Liver (tissue), 3 donors: ENCODE data around the gene ATG2A.

Source experiments
- EGR1 ChIP-seq, 2 donors: IDR thresholded peaks; 2 replicates each; pipeline ENCODE4 v1.6.1; 2016 to 2018; ENCODE audit warnings: antibody characterized with exemption in 2 of 2, low read depth in 2 of 2
- FOXA1 ChIP-seq: IDR thresholded peaks from 2 replicates; pipeline ENCODE4 v1.6.1; 2016; ENCODE audit warnings: antibody characterized with exemption
- GABPA ChIP-seq, 2 donors: IDR thresholded peaks in 1 of 2; conservative IDR thresholded peaks in 1 of 2; 2 replicates each; pipeline ENCODE4 v1.6.1; 2016; ENCODE audit warnings: antibody characterized with exemption in 2 of 2, mild to moderate bottlenecking in 1 of 2, moderate library complexity in 1 of 2
- HNF4G ChIP-seq: IDR thresholded peaks from 2 replicates; pipeline ENCODE4 v1.6.1; 2016; ENCODE audit warnings: antibody characterized with exemption
- JUND ChIP-seq, 2 donors: IDR thresholded peaks; 2 replicates each; pipeline ENCODE4 v1.6.1; 2016; ENCODE audit warnings: antibody characterized with exemption in 2 of 2
- RAD21 ChIP-seq, 2 donors: IDR thresholded peaks; 2 replicates each; pipeline ENCODE4 v1.6.1; 2016; ENCODE audit warnings: antibody characterized with exemption in 2 of 2, mild to moderate bottlenecking in 2 of 2
- SP1 ChIP-seq: IDR thresholded peaks from 2 replicates; pipeline ENCODE4 v1.6.1; 2018; ENCODE audit warnings: antibody characterized with exemption, mild to moderate bottlenecking
- TAF1 ChIP-seq: conservative IDR thresholded peaks from 2 replicates; pipeline ENCODE4 v1.6.1; 2016; ENCODE audit warnings: antibody characterized with exemption, mild to moderate bottlenecking
- YY1 ChIP-seq: IDR thresholded peaks from 2 replicates; pipeline ENCODE4 v1.6.1; 2016; ENCODE audit warnings: antibody characterized with exemption, mild to moderate bottlenecking
- TF ChIP-seq, protein P1 (sequence below): IDR thresholded peaks from 2 replicates; pipeline ENCODE4 v1.6.1; 2016; ENCODE audit warnings: antibody characterized with exemption
- TF ChIP-seq, protein P2 (sequence below): fragments of 150-350 bp; IDR thresholded peaks from 2 replicates; pipeline ENCODE4 v1.5.1; 2017; ENCODE audit warnings: improper control_type of control experiment, low read depth, low read length; ENCODE audit not compliant: missing input control
- TF ChIP-seq, protein P3 (sequence below): IDR thresholded peaks from 2 replicates; pipeline ENCODE4 v1.6.1; 2016; ENCODE audit warnings: antibody characterized with exemption
- TF ChIP-seq, protein P4 (sequence below): IDR thresholded peaks from 2 replicates; pipeline ENCODE4 v1.6.1; 2016; ENCODE audit warnings: antibody characterized with exemption, mild to moderate bottlenecking
- donor health status: healthy.
- donor health status: healthy.

DNA sequence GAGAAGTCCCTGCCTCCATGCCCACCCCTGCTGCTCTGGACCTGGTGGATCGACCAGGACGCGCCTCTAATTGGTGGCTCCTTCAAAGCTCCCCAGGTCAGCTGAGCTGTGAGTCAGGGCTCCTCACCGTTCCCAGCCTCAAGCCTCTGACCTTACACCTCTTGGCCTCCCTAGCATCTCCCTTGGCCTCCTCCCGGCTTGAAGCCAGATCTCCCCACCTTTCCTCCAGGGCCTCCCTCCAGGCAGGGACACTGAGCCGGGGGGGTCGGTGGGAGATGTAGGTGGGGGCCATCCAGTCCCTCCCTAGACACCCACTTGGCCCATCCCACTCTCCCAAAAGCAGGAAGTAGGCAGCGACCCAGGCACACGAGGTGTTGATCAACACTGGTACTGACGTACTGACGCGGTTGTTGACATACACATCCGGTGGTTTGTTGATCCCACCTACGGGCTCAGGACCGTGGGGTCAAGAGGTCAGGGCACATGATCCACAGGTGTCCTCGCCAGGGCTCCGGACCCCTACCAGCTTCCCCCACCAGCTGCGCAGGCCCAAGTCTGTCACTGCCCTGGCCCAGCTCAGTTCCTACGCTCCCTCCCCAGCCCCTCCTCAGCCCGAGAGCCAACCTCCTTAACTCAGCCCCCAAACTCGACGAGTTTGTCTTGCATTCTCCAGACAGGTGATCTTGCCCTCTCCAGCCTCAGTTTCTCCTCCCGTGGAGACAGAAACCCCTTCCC is 802 bp downstream of the ATG2A start:
- TF ChIP-seq, protein P1, sequence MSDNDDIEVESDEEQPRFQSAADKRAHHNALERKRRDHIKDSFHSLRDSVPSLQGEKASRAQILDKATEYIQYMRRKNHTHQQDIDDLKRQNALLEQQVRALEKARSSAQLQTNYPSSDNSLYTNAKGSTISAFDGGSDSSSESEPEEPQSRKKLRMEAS = no peak
- TF ChIP-seq, protein P2, sequence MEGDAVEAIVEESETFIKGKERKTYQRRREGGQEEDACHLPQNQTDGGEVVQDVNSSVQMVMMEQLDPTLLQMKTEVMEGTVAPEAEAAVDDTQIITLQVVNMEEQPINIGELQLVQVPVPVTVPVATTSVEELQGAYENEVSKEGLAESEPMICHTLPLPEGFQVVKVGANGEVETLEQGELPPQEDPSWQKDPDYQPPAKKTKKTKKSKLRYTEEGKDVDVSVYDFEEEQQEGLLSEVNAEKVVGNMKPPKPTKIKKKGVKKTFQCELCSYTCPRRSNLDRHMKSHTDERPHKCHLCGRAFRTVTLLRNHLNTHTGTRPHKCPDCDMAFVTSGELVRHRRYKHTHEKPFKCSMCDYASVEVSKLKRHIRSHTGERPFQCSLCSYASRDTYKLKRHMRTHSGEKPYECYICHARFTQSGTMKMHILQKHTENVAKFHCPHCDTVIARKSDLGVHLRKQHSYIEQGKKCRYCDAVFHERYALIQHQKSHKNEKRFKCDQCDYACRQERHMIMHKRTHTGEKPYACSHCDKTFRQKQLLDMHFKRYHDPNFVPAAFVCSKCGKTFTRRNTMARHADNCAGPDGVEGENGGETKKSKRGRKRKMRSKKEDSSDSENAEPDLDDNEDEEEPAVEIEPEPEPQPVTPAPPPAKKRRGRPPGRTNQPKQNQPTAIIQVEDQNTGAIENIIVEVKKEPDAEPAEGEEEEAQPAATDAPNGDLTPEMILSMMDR = no peak
- TF ChIP-seq TAF1 = no peak
- TF ChIP-seq YY1 = no peak
- TF ChIP-seq RAD21 (IDR thresholded peaks at IDR 0.05) = no peak
- TF ChIP-seq, protein P3, sequence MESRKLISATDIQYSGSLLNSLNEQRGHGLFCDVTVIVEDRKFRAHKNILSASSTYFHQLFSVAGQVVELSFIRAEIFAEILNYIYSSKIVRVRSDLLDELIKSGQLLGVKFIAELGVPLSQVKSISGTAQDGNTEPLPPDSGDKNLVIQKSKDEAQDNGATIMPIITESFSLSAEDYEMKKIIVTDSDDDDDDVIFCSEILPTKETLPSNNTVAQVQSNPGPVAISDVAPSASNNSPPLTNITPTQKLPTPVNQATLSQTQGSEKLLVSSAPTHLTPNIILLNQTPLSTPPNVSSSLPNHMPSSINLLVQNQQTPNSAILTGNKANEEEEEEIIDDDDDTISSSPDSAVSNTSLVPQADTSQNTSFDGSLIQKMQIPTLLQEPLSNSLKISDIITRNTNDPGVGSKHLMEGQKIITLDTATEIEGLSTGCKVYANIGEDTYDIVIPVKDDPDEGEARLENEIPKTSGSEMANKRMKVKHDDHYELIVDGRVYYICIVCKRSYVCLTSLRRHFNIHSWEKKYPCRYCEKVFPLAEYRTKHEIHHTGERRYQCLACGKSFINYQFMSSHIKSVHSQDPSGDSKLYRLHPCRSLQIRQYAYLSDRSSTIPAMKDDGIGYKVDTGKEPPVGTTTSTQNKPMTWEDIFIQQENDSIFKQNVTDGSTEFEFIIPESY = no peak
- TF ChIP-seq, protein P4, sequence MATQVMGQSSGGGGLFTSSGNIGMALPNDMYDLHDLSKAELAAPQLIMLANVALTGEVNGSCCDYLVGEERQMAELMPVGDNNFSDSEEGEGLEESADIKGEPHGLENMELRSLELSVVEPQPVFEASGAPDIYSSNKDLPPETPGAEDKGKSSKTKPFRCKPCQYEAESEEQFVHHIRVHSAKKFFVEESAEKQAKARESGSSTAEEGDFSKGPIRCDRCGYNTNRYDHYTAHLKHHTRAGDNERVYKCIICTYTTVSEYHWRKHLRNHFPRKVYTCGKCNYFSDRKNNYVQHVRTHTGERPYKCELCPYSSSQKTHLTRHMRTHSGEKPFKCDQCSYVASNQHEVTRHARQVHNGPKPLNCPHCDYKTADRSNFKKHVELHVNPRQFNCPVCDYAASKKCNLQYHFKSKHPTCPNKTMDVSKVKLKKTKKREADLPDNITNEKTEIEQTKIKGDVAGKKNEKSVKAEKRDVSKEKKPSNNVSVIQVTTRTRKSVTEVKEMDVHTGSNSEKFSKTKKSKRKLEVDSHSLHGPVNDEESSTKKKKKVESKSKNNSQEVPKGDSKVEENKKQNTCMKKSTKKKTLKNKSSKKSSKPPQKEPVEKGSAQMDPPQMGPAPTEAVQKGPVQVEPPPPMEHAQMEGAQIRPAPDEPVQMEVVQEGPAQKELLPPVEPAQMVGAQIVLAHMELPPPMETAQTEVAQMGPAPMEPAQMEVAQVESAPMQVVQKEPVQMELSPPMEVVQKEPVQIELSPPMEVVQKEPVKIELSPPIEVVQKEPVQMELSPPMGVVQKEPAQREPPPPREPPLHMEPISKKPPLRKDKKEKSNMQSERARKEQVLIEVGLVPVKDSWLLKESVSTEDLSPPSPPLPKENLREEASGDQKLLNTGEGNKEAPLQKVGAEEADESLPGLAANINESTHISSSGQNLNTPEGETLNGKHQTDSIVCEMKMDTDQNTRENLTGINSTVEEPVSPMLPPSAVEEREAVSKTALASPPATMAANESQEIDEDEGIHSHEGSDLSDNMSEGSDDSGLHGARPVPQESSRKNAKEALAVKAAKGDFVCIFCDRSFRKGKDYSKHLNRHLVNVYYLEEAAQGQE = no peak
- TF ChIP-seq FOXA1 = no peak
- TF ChIP-seq EGR1 (IDR thresholded peaks at IDR 0.05; ENCODE audit: low read depth in 2 of 2) = no peak
- TF ChIP-seq SP1 = peak; percentile 28
- TF ChIP-seq JUND (IDR thresholded peaks at IDR 0.05) = no peak
- no peak for TF ChIP-seq HNF4G
- peak in 1 of 2 donors; percentile 17 for TF ChIP-seq GABPA (IDR thresholded peaks at IDR 0.05 in 1 of 2, conservative IDR thresholded peaks at IDR 0.05 in 1 of 2)
